GM18502 (cell line): ENCODE results near the gene PDK4.
"Not testable (repeated sequence)": the region's sequence is repeated elsewhere in the genome, so short reads cannot be mapped to it uniquely, and the experiment has no call there.

Experiments used
- ATAC-seq: cut with Tn5 transposase; IDR thresholded peaks from one replicate; pipeline ENCODE4 v1.9.1; 2021; ENCODE audit warnings: mild to moderate bottlenecking; ENCODE audit not compliant: unreplicated experiment, poor library complexity

Gene PDK4

DNA sequence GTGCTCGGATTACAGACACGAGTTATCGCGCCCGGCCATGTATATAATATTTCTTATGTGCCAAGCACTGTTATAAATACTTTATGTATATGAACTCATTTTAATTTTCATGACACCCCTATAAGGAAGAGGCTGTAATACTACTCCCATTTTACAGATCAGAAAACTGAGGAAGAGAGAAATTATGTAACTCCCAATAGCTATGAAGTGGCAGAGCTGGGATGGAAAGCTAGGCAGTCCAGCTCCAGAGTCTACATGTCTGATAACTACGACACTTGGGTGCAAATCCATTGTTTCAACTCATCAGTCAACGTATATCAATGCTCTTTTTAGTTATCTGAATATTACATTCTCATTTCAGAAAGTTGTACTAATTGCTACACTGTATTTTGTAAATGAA, 17.0 kb downstream of the PDK4 start:
- ATAC-seq: no peak

DNA sequence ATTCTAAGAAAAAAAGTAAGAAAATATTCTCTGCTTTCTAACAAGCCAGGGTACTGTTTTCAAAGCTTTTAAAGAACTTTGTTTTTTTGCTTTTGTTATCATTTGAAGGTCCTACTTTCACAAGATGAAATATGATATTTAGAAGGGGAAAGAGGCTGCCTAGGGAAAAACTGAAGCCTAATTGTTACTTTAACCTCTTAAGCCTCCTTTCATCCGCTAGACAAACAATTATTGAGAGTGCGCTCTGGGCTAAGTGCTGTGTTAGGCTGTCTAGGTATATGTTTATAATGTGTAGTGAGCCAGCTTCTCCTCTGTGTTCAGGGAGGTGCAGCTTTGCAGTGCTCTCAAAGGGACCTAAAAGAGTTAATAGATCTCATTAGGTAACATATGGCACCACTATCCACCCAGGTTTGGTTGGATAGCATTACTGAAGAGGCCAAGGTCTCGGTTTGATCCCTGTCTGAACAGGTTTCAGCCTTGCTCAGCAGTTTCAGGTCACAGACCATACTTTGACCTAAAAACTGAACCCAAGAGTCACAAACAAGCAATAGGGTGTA, 17.9 kb downstream of the PDK4 start:
- ATAC-seq: no peak

DNA sequence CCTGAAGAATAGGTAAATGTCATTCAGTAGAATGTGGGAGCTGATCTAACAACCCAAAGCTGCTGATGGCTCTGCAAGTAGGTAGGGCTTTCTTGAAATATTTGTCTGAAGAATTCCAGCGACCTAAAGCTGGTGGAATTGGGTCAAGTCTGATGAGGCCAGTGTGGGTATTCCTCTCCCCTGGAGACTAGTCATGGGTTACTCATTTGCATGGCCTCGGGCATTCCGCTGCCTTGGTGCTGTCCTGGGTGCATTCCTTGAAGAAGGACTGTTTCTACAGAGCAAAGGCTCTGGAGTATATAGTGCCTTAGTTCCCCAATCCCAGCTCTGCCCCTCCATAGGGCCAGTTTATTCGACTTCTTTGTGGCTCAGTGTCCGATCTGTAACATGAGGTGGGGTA, 19.2 kb downstream of the PDK4 start:
- ATAC-seq: no peak

DNA sequence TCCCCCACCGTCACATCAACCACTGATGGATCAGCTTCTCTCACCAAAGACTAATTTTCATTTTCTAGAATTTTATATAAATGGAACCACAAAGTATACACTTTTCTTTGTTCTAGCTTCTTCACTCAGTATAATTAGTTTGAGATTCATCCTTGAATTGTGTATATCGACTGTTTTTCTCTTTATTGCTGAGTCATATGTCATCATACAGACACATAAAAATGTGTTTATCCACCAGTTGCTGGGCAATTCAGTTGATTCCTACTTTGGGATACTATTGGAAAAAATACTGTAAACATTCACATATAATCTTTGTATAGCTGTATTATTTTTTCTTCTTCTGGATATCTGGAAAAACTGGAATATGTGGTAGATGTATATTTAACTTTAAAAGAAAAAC, 26.6 kb downstream of the PDK4 start:
- ATAC-seq: no peak

DNA sequence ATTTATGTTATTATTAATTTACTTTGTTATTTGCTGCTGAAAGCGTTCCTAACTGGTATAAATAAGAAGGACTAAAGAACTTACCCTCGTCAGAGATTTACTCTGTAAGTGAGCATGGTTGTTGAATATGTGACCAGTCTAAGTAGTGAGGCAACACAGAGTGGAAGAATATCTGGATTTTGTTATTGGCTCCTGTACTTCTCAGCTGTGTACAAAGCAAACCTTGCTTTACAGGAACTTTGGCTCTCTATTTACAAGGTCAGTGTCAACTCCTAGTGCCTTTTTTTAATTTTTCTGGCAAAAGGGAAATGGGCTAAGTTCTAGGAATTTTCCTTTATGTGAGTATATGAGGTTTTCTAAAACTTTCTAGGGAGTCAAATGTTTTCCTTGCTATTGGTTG, 35.6 kb downstream of the PDK4 start:
- ATAC-seq: no peak

DNA sequence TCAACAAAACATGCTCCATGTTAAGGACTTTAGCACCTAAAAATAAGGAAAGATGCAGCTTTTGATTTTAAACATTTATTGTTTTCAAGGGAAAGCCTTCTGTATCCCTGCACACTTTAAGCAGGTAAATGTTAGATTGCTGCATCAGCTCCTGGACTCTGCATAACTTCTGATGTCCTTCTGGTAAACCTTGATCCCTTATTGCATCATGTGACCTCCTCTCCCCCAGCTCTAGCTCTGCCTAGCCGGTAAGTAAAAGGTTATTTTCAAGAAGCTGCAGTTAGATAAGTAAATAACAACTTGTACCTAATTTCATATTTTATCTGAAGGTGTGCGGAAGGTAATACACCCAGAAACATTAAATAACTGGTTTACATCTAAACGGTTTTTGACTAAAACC, 37.5 kb downstream of the PDK4 start:
- ATAC-seq: no peak

DNA sequence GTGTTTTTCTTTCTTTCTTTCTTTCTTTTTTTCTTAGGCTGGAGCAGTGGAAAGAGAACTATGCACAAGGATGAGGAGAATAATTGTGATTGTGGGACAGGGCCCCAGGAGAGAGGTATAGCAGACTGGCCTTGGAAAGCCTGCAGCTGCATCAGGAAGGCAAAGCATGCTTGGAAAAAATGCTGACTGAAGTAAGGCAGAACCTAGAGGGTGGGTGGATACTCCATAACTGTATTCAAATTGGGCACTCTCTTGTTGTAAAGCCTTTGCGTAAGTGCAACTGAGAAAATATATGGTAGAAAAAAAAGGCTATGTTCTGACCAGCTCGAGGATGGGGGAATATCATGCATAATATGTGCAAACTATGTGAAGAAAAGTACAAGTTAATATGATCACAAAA, 39.5 kb downstream of the PDK4 start:
- no peak for ATAC-seq

DNA sequence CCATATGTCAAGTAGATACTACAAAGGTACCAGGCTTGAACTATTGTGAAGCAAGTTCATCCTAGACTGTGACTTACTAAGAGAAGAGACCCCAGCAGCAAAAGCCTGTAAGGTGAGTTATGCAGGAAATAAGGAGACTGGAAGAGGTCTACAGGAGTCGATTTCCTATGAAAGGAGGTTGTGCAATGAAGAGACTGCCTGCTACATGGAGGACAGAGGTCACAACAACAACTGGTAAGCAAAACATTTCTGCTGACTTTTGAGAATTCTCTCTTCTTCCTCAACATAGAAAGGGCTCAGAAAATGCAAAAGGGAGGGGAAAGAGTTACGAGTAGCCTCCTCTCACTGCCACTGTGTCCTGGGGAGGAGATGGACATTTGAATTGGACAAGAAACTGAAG, 42.4 kb downstream of the PDK4 start:
- ATAC-seq: no peak

DNA sequence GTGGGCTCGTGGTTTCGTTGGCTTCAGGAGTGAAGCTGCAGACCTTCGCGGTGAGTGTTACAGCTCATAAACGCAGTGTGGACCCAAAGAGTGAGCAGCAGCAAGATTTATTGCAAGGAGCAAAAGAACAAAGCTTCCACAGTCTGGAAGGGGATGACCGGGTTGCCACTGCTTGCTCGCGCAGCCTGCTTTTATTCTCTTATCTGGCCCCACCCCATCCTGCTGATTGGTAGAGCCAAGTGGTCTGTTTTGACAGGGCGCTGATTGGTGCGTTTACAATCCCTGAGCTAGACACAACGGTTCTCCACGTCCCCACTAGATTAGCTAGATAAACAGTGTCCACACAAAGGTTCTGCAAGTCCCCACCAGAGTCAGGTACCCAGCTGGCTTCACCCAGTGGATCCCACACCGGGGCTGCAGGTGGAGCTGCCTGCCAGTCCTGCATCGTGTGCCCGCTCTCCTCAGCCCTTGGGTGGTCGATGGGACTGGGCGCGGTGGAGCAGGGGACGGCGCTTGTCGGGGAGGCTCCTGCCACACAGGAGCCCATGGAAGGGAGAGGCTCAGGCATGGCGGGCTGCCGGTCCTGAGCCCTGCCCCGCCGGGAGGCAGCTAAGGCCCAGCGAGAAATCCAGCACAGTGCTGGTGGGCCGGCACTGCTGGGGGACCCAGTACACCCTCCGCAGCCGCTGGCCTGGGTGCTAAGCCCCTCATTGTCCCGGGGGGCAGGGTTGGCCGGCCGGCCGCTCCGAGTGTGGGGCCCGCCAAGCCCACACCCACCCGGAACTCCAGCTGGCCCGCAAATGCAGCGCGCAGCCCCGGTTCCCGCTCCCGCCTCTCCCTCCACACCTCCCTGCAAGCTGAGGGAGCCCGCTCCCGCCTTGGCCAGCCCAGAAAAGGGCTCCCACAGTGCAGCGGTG, 44.0 kb downstream of the PDK4 start:
- not testable (repeated sequence) for ATAC-seq

DNA sequence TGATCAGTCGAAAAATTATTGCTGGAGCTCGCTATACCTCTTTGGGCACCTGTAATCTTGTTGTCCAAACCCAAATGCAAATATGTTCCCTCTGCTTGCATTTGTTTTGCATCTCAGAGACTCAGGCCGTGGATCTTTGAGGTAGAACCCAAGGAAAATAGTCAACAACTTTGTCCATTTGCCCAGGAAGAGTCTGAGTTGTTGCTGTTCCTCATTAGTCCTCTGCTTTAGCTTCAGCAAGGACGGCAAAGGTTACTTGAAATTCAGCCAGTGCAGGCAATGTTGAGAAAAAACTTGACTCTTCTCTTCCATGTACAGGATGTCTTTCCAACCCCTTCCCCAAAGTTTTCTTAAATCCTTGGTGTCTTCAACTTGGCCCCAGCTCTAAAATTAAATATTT, 45.8 kb downstream of the PDK4 start:
- ATAC-seq: no peak

DNA sequence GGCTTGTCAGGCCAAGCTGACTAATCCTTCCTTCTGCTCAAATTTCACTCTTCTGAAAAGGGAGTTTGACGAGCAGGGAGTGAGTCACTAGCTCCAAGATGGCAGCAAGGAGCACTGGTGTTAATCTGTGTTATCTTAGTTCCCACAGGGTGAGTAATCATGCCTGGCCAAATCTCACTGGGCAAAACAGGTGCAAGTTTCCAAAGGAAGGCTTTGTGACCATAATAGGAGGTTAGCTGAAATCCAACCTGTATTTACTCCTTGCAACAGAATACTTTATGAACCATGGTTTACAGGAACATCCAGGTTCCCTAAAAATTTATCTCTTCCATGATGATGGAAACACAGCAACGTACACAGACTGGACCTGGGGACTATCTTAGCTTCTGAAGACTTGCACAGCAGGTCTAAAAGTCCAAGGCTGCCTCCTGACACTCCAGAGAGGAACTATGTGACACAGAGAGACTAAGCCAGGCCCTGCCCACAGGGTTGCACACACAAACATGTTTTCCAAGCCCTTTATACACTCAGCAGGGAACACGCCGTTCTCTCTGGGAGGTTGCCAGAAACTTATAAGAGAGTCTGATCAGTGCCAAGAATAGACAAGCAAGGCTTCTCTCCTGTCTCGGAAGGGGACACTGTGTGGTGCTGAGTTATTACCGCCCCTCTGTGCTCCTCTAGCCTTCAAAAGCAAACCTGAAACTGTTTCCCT, 46.3 kb downstream of the PDK4 start:
- ATAC-seq: no peak

DNA sequence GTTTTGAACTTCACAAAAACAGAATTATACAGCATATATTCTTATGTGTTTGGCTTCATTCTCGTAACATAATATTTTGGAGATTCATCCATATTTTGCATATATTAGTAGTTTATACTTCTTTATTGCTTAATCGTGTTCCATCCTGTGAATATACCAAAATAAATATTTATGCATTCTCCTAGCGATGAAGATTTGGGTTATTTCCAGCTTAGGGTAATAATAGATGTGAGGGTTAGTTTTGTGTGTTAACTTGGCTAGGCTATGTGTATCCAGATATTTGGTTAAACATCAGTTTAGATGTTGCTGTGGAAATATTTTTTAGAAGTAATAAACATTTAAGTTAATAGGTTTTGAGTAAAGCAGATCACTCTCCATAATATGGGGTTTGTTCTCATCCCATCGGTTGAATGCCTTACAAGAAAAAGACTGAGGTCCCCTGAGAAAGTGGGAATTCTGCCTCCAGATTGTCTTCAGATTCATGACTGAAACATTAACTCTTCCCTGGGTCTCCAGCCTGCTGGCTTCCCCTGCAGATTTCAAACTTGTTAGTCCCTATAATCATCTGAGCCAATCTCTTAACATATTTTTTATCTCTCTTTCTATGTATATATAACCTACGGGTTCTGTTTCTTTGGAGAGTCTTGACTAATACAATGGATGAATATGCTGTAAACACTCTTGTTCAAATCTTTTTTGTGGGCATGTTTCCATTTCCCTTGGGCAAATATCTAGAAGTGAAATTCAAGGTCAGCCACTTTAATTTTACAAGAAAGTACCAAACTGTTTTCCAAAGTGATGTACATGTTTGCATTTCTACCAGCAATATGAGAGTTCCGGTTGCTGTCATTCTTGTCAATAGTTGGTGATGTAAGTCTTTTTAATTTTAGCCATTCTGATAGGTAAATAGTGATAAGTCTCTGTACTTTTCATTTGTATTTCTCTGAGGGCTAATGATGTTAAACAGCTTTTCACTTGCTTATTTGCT, 48.7 kb downstream of the PDK4 start:
- ATAC-seq: no peak

DNA sequence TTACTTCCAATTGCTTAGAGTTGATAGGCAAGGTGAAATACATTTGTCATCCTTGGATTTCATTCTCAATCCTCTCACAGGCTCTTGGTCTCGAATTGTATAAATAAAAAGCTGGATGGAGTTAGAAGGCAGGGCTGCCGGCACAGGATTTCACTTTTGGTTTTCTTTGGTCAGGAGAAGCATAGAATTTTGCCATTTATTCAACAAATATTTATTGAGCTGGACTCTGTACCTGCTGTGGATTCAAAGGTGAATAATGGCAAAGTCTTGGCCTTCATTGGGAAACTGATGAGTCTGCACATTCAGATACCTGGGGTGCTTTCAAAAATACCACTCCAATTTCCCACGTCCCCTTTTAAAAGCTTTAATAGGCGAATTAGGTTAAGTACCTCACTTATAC, 49.7 kb downstream of the PDK4 start:
- ATAC-seq: no peak

DNA sequence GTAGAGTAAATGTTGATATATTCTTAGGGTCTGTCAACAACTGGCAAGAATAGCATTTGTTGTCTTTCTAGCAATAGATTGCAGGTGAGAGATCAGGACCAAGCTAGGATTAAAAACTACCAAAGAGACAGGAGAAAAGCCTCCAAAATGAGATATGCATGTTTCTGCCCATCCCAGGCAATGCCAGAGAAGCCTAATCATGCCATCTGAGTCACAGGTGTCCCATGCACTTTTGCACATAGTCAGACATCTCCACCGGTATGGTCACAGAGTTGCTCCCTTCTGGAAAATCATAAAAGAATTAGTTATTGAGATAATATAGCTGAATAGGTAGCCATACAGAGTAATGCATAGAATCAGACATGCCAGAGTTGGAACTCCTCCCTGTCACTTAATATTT, 50.6 kb downstream of the PDK4 start:
- no peak for ATAC-seq

DNA sequence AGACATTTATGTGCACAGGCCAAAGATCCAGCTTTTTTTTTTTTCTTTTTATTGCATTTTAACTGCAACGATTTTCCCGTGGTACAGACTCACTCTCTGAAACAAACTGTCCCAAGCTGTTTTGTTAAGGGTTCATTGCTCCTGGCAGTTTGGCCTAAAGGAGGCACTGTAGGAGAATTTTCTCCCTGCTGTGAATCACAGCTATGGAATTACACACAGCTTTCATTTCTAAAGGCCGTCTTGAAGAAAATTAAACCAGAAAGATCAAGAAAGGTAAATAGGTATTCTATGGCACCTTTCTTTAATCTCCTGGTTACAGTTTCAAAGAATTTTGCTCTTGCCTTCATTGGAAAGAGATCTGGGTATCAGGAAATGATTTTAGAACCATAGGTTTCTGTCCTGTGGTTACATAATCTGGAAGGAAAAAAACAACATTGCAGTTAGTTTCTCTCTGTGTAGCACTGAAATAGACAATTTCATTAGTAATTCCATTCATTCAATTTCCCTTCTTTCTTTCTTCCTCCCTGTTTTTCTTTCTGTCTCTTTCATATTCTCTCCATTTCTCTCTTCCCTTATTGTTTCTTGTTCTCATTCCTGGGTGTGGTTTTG, 51.2 kb downstream of the PDK4 start:
- no peak for ATAC-seq

DNA sequence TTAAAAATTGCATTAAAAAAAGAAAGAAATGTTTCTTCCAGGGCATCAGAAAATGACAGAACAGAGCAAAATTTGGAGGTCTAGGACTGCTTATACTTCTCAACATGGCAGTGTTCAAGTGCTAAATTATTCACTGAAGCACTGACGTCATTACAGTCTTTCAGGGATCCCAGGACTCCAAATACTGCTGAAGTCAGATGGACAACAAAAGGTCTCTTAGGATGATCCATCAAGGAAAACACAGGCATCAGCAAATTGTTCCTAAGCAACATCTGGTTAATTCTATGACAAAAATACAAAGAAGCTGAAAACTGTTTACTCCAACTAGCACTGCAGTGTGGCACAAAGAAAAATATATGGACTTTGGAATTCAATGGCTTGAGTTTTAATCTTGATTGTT, 52.1 kb downstream of the PDK4 start:
- ATAC-seq: no peak

DNA sequence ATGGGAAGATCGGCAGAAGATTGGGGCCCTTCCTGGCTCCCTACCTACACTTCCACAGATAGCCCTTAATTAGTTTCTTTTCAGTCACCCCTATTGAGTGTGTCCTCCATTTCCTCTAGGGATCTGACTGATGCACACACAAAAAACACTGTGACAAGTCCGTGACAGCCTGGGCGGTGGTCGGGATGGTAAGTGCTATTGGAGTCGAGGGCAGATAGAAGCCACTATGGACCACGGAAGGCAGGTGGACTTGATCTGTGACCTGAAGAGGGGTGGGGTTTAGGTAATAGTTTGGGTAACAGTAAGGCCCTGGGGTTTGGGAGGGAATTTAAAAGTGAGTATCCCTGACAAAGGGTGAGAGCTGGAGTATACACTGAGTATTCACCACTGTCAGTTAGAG, 53.0 kb downstream of the PDK4 start:
- ATAC-seq: no peak

DNA sequence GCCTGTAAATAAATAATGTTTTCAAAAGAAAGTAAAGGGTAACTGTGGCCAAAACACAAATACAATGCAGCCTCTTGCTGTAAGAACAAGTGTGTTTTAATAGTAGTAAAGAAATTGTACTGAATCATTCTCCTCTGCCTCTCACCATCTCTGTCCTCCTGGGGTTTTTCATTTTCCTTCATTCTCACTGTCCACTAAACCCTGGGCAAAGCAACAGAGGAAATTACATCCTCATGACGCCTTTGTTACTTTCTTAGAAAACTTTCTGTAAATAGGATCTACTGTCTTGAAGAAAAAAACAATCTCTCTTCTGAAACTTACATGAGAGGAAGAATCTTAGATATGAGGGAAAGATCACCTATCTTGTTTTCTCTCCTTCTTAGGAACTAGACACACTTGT, 56.0 kb downstream of the PDK4 start:
- no peak for ATAC-seq

DNA sequence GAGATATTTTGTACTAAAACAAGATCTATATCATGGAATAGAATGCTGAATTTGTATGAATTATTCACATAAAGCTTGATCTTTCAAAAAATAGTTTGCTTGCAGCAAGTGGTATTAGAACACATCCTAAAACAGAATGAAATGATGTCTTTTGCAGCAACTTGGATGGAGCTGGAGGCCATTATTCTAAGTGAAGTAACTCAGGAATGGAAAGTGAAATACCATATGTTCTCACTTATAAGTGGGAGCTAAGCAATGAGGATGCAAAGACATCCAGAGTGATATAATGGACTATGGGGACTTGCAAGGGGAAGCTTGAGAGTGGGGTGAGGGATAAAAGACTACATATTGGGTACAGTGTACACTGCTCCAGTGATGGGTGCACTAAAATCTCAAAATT, 56.9 kb downstream of the PDK4 start:
- no peak for ATAC-seq

DNA sequence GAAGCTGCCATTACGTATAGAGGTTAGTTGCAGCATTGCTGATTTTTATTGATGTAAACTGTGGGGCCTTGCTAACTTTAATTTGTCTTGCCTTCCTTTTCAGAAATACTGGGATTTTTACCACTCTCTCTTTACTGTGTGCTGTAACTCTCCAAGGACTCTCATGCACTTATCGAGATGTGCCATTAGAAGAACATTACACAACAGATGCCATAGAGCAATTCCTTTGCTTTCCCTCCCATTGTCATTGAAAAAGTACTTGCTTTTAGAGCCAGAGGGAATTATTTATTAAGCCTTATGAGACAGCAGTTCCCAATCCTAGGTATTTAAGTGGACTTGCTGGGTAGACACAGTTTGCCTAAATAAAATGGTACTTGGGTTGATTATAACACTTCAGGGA, 58.8 kb downstream of the PDK4 start:
- ATAC-seq: no peak
